ENCODE measurements around the gene PRKACA.

The PRKACA gene

DNA sequence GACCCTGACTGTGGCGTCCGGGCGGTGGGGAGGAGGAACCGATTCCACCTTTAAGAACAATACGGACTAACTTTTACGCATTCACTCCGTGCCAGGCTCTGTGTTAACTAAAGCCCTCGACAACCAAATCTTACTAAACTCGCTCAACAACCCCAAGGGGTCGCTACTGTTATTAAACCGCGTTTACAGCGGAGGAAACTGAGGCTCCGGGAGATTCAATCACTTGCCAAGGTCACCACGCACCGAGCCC lies 28.2 kb downstream of the PRKACA start:
- TF ChIP-seq, protein P1, sequence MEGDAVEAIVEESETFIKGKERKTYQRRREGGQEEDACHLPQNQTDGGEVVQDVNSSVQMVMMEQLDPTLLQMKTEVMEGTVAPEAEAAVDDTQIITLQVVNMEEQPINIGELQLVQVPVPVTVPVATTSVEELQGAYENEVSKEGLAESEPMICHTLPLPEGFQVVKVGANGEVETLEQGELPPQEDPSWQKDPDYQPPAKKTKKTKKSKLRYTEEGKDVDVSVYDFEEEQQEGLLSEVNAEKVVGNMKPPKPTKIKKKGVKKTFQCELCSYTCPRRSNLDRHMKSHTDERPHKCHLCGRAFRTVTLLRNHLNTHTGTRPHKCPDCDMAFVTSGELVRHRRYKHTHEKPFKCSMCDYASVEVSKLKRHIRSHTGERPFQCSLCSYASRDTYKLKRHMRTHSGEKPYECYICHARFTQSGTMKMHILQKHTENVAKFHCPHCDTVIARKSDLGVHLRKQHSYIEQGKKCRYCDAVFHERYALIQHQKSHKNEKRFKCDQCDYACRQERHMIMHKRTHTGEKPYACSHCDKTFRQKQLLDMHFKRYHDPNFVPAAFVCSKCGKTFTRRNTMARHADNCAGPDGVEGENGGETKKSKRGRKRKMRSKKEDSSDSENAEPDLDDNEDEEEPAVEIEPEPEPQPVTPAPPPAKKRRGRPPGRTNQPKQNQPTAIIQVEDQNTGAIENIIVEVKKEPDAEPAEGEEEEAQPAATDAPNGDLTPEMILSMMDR (conservative IDR thresholded peaks at IDR 0.05; ENCODE audit: low read length), result peak; percentile 19; the same call in 1 of the 2 replicates
- peak overlapping the region; percentile 52 for H3K4me3 ChIP-seq (ENCODE audit: low read length)
- DNase-seq (ENCODE audit: low read depth), result no peak

DNA sequence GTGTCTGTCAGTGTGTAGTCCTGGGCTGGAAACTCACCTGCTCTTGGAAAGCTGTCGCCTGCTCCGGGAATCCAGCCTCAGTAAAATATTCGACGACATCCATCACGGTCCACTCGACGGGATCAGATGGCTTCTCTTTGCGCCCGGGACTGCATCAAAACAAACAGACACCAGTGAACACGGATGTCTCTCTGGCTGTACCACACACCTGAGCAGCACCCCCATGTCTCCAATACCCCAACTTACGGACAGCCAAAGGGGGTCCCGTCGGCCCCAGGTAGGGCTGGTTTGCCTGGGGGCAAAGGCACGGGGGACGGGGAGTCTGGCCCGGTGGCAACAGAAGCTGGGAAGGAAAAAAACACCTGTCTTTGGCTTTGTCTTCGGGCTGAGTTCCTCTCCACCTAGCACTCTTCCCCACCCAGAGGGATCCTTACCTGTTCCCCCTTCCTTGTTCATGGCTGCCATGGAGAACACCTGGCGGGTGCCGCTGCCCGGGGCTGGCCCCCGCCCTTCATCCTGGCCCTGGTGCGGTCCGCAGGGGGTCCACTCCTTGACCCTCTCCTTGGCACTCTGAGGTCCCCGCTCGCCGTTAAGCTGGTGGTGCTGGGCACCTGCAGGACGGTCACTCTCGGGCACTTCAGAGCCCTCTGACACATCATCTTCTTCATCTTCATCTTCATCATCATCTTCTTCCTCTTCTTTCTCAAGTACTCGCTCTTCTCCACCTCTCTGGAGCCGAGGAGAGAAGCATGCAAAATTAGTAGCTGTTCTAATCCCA lies 28.7 kb downstream of the PRKACA start:
- TF ChIP-seq, protein P1 (conservative IDR thresholded peaks at IDR 0.05; ENCODE audit: low read length), result no peak
- peak overlapping the region; percentile 52 for H3K4me3 ChIP-seq (ENCODE audit: low read length)
- DNase-seq (ENCODE audit: low read depth), result no peak

DNA sequence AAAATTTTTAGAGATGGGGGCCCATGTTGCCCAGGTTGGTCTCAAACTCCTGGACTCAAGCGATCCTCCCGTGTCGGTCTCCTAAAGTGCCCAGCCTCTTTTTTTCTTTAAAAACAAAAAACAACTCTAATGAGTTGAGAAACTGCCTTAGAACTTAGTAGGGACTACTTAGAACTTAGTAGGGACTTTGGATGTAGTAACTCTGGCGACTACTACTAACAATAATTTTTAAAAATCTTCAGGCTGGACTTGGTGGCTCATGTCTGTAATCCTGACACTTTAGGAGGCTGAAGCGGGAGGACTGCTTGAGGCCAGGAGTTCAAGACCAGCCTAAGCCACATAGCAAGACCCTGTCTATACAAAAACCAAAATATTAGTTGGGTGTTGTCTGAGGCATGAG lies 31.5 kb downstream of the PRKACA start:
- no peak overlapping the region for H3K4me3 ChIP-seq (ENCODE audit: low read length)
- no peak for DNase-seq (ENCODE audit: low read depth)
- TF ChIP-seq, protein P1 (conservative IDR thresholded peaks at IDR 0.05; ENCODE audit: low read length), result no peak

DNA sequence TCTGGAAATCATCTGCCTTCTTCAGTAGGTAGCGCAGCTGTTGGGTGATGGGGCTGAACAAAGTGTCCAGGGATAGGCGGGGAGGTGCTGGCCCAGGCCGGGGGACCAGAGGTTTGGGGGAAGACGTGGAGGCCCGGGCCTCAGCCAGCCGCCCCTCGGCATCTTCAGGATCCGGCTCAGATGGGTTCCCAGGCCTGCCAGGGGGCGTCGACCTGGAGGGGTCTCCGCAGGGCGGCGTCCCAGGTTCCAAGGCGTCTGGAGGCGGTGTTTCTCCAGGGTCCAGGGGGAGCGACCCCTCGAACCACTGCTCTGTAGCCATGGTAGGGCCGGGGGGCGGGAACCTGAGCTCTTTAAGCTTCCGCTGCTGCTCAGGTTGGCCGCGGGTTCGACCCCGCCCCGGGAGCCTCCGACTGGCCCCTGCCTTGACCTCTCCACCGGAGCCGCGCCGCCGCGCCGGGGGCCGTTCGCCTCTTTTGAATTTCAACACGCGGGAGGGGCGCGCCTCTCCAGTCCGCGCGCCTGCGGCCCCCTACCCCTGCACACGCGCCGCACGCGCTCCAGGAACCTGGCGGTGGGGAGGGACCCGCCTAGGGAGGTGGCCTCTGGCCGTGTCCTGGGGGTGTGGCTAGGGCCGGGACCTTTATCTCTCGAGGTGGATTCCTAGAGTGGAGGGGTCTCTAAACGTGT lies 32.1 kb downstream of the PRKACA start, which contains the start of gene C19orf67:
TSS of gene C19orf67 (minus strand) at position 475 of the 687 bp plus-strand sequence. CDS start at position 319, 156 bp downstream.
- no peak within 1 kb of the TSS for H3K4me3 ChIP-seq (ENCODE audit: low read length)
- TF ChIP-seq, protein P1 (conservative IDR thresholded peaks at IDR 0.05; ENCODE audit: low read length), result no peak
- no peak for DNase-seq (ENCODE audit: low read depth)

DNA sequence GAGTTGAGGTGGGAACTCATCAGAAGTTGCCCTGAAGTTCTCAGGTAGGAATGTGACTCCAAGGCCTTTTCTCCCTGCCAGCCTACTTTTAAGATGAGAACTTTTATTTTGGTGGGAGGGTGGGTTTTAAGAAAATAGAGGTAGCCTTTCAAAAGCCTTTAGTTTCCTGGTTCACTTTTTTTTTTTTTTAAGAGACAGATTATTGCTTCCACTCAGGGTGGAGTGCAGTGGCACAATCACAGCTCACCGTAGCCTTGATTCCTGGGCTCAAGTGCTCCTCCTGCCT lies 34.9 kb downstream of the PRKACA start:
- no peak overlapping the region for H3K4me3 ChIP-seq (ENCODE audit: low read length)
- TF ChIP-seq, protein P1 (conservative IDR thresholded peaks at IDR 0.05; ENCODE audit: low read length), result no peak
- no peak for DNase-seq (ENCODE audit: low read depth)

DNA sequence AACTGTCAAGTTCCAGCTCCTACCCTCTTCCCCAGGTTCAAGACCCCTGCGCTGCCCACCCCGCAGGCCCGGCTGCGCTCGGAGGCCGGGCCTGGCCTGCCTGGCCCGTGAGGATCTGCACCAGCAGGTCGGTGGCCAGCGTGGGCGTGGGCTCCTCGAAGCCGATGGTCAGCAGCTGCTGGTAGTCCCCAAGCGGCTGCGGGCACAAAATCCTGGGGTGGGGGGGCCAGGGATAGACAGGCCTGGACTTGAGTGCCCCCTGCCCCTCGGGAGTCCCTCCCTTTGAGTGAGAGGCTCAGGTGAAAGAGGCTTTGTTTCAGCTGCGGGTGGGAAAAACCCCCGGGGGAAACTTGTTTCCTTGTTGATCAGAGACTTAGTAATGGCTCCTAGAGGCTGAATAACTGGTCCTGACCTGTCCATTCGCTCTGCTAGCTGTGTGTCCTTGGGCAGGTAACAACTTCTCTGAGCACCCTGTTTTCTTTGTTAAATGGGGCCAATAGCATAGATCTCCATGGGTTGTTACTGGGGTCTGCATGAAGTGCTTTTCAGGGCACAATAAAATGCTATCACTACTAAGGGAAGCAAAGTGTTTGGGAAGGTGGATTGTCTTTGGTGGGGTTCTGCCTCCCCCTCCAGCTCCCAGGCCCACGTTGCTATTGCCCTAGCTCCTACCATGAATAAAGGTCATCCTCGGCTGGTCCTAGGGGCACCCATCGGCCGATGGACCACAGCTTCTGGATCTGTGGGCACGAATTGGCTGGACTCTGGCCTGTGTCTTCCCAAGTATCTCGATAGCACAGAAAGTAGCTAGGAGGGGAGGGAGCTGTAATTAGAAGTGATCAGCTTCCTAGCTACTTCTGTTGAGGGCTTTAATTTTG lies 35.5 kb downstream of the PRKACA start:
- TF ChIP-seq, protein P1 (conservative IDR thresholded peaks at IDR 0.05; ENCODE audit: low read length), result no peak
- peak overlapping the region; percentile 81 for H3K4me3 ChIP-seq (ENCODE audit: low read length)
- peak; percentile 33 for DNase-seq (ENCODE audit: low read depth)
